ENCODE measurements around the gene TMEM247. TPM values are rescaled to one million over a fixed set of nuclear protein-coding genes. Genes with fewer than 3 reads are reported as not detected.
A peak's percentile ranks its signal among the peaks of the same experiment; 100 is the strongest.

The TMEM247 gene
- total RNA-seq, 1 experiment from 2014 or later: not detected

DNA sequence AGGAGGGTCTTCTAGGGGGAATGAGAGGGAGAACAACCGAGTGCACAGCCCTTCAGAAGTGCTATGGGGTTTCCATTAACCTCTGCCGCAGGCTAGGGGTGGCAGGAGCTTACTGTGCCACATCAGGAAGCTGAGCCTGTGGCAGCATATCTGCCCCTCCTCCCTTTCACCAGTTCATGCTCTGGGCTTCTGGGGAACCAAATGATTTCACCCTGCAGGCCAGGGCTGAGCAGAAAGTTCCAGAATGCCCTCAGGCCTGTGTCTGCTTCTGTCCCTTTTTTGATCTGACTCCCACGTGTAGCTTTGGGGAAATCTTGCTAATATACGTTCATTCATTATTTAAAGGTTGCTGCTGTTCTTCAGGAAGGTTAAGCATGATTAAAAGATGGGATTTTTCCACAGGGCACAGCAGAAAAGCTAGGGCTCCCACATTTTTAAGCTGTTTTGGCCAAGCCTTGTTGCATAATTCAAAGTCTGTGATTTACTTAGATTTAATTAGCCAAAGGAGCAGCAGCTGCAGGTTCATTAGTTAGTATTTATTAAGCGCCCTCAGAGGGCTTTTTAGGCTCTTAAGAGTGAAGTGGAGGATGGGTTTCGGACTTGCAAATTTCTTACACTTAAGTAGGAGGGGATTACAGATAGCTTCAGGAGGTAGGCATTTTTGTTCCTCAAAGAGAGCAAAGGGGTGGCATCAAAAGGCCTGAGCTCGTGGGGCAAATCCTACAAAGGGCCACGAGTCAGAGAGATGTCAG lies 10.2 kb downstream of the TMEM247 start:
- Histone ChIP-seq H3K27me3 (ENCODE audit: insufficient read depth, low read length) (no peaks in the 10 kb centered on the region), H3K79me1 (ENCODE audit: insufficient read depth, low read depth, low read length, poor library complexity, severe bottlenecking) (no peaks in the 10 kb centered on the region), H3T11ph (ENCODE audit: low read length) (no peak overlapping the region), H2BK12ac (ENCODE audit: insufficient read length, low read depth, low read length) (no peak overlapping the region), H3K23me2 (ENCODE audit: insufficient read length, low read depth, low read length, poor library complexity, severe bottlenecking) (no peaks in the 10 kb centered on the region), H4K8ac (replicated peaks; ENCODE audit: insufficient read length, low read depth, low read length) (no peak overlapping the region), H3K4me2 (ENCODE audit: insufficient read depth, insufficient read length, low read length) (no peak overlapping the region), H3K14ac (ENCODE audit: insufficient read depth, low read length) (no peak overlapping the region), H3K9me3 (ENCODE audit: control insufficient read depth, low read depth, low read length) (no peaks in the 10 kb centered on the region), H2AFZ (ENCODE audit: low read length) (no peak overlapping the region), H4K20me1 (ENCODE audit: control insufficient read depth, insufficient read depth, insufficient read length) (no peaks in the 10 kb centered on the region), H3K4me1 (ENCODE audit: insufficient read depth, low read length) (no peaks in the 10 kb centered on the region; the same call in 1 of the 2 replicates), H3K4ac (ENCODE audit: low read depth, low read length) (no peak overlapping the region), H4K5ac (ENCODE audit: insufficient read length, low read depth, low read length) (no peak overlapping the region), H2BK20ac (ENCODE audit: low read depth, low read length, poor library complexity, severe bottlenecking) (no peak overlapping the region), H3K9ac (ENCODE audit: extremely low read depth, insufficient read length, low read length) (no peak overlapping the region), H3K23ac (ENCODE audit: insufficient read length, low read depth, low read length) (no peak overlapping the region), H3K27ac (ENCODE audit: insufficient read length, low read depth, low read length) (no peak overlapping the region), H2BK120ac (ENCODE audit: low read depth, low read length, poor library complexity, severe bottlenecking) (no peak overlapping the region), H3K18ac (ENCODE audit: insufficient read length, low read depth, low read length) (no peak overlapping the region), H3K56ac (ENCODE audit: insufficient read length, low read depth, low read length) (no peak overlapping the region), H2AK5ac (ENCODE audit: insufficient read length, low read length) (no peak overlapping the region), H3K79me2 (ENCODE audit: insufficient read depth, low read length) (no peaks in the 10 kb centered on the region), H2BK5ac (ENCODE audit: insufficient read length, low read length) (no peak overlapping the region), H4K91ac (ENCODE audit: insufficient read length, low read depth, low read length) (no peak overlapping the region), H2BK15ac (ENCODE audit: low read depth, low read length) (no peak overlapping the region)
- WGBS (ENCODE audit: extremely low coverage, insufficient read length, low lambda C conversion rate): no CpG with 5 or more reads among the region's 8 CpGs
- DNase-seq: no peak
- no peaks in the 10 kb centered on the region for H3K9me3 Mint-ChIP-seq
- no peaks in the 10 kb centered on the region for H3K36me3 Mint-ChIP-seq (ENCODE audit: insufficient read depth in 1 of 3, low read depth in 3 of 3)
- peaks cover 21 to 26% of the 10 kb centered on the region in 2 experiments for H3K4me1 Mint-ChIP-seq
- H3K27ac Mint-ChIP-seq: no peak overlapping the region
- peaks cover 12% of the 10 kb centered on the region for H3K27me3 Mint-ChIP-seq (ENCODE audit: low read depth)
- H3K4me3 Mint-ChIP-seq: peak overlapping the region in 1 of 2 experiments; percentile 8; a peak in 1 of 5 replicates
- TF ChIP-seq CTCF (conservative IDR thresholded peaks at IDR 0.05): no peak

Measured in H9 (cell line).